HG02943 (cell line): ENCODE results near the gene PCK1.
"Not testable (repeated sequence)": the region's sequence is repeated elsewhere in the genome, so short reads cannot be mapped to it uniquely, and the experiment has no call there.

ENCODE experiments used
- ATAC-seq: cut with Tn5 transposase; IDR thresholded peaks from one replicate; pipeline ENCODE4 v1.9.1; 2021; ENCODE audit warnings: mild to moderate bottlenecking, low read depth, moderate library complexity; ENCODE audit not compliant: unreplicated experiment

Gene PCK1

DNA sequence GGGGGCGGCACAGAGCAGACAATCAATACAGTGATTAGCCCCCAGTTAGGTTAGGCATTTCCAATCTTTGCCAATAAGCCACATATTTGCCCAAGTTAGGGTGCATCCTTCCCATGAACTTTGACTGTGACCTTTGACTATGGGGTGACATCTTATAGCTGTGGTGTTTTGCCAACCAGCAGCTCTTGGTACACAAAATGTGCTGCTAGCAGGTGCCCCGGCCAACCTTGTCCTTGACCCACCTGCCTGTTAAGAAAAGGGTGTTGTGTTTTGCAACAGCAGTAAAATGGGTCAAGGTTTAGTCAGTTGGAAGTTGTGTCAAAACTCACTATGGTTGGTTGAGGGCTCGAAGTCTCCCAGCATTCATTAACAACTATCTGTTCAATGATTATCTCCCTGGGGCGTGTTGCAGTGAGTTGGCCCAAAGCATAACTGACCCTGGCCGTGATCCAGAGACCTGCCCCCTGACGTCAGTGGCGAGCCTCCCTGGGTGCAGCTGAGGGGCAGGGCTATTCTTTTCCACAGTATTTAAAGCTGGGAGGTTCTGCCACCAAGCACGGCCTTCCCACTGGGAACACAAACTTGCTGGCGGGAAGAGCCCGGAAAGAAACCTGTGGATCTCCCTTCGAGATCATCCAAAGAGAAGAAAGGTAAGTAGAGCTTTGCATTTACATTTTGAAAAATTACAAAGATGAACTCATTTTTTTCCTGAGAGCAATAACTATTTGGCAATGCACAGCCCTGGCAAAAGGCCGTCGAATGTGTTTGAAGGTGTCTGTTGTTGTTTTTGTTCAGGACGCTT, at the start of gene PCK1:
TSS of gene PCK1 (plus strand) at position 557 of the 802 bp plus-strand sequence. CDS start 302 bp downstream, outside the sequence.
- ATAC-seq: no peak

GRCh38 chr20:57511709-57512108, 49.2 kb upstream of the PCK1 start:
- not testable (repeated sequence) for ATAC-seq

- ATAC-seq: no peak
These were observed 48.5 kb upstream of the PCK1 start for GRCh38 chr20:57512432-57512831.

GRCh38 chr20:57513199-57513598, 47.7 kb upstream of the PCK1 start:
- no peak for ATAC-seq

- ATAC-seq: no peak
These were observed 46.6 kb upstream of the PCK1 start for GRCh38 chr20:57514273-57514751.

DNA sequence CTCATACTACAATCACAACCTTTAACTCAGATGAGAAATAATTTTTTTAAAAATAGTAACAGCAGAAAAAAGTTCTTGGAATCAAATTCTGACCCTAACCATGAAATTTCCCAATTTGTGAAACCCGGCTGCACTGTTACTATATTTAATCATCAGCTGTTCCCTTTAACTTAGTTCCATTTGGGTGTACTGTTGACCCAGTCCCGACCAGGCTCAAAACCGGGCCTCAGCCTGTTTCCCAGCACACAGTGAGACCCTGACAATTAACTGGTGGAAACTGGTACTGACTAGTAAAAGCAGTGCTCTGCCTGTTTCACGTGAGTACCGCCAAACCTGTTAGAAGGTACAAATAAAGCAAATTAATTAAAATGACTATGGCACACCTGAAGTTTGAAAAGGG, 43.0 kb upstream of the PCK1 start:
- no peak for ATAC-seq

DNA sequence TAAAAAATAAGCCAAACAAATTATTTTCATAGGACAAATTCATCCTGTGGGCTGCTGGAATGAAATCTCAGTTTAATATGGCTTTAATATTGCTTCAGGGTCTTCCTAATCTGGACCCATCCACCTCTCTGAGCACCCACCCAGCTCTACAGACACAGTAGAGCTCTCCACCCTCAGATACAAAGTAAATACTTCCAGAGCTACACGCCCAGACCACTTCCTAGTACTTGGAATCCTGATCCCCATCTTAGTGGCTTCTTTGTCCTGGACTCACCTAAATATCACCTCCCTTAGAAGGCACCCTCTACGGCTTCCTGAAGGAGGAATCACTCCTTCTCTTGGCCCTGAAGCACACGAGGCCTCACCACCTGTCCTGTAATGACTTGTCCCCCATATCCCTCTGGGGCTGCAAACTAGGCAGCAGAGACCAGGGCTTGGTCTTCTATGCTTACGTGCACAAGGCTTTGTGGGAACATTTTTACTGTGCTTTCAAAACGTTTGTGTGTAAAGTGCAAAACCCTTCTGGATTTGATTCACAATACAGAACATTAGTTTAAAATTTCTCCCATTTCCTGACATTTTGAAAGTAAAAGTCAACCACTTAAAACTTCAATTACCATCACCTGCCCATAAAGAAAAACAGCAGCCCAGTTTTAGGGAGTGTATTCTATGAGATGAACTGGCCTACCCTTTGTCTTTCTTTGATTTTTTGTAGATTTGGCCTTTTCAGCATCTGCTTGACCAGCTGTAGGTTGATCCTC, 38.4 kb upstream of the PCK1 start:
- no peak for ATAC-seq

DNA sequence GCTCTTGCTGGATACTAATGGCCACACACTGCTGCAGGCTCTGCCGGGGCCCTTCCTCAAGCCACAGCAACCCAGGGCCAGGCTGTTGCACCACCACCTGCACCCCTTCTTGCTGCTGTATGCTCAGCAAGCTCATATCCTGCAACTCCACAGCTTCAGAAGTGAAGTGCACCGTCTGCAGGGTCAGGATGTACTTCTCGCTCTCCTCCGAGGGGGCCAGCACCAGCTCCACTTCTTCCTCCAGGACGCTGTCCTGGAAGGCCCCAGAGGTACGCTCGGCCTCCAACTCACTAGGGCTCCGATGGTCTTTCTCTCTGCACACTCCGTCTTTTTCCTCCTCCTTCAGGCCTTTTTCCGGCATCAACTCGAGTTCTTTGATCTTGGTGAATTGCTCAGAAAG, 37.1 kb upstream of the PCK1 start:
- no peak for ATAC-seq

DNA sequence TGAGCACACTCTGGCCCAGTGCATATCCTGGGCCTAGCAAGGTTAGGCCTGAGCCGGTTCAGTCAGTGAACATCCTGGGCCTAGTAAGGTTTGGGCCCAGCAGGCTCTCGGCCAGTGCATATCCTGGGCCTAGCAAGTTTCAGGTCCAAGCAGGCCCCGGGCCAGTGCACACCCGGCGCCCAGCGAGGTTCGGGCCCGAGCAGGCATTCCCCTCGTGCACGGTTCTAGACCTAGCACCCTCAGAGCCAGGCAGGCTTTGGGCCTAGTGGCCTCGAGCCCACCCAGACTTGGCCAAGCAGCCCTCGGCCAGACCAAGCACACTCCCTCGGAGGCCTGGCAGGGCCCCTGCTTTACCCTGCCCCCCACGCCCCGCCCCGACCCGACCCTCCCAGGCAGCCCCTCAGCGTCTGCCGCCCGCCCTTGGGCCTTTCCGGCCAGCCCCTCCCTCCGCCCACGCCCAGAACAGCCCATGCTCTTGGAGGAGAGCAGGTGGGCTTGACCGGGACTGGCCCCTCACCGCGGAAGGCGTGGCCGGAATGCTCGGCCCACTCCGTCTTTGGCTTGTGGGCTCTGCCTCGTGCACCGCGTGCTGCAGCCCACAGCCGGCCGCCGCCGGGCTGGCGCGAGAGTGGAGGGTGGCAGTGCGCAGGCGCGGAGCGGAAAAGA, 36.3 kb upstream of the PCK1 start, which contains the start of gene CTCFL:
TSS of gene CTCFL (minus strand) at position 630 of the 666 bp plus-strand sequence. CDS start 935 bp downstream, outside the sequence.
- ATAC-seq: no peak

- no peak for ATAC-seq
These were observed 35.4 kb upstream of the PCK1 start for GRCh38 chr20:57525328-57526086.

- ATAC-seq: no peak
These were observed 34.6 kb upstream of the PCK1 start for GRCh38 chr20:57526087-57526884.

DNA sequence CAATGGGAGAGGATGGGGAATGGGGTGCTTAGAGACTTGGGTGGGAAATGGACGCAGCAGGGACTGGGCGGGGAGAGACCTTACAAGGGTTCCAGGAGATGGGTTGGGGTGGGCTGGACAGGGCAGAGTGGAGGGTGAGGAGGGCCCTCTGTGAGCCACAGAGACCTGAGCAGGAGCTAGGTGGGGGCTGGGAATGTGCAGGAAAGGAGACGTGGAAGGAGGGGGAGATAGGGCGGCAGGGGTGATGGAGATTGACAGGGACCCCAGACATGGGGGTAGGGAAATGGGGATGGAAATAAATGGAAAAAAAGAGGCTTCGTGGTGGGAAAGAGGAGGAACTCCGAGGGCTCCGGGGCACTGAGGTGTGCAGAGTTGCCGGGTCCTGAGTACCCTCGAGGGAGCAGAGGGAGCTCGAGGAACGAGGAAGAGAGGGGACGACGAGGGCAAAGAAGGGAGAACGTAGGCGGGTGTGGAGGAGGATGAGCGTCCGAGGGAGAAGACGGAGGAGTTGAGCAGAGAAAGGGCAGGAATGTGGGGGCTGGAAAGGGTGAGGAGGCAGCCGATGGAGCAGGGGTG, 33.9 kb upstream of the PCK1 start:
- no peak for ATAC-seq

GRCh38 chr20:57527728-57528127, 33.2 kb upstream of the PCK1 start:
- ATAC-seq: no peak

GRCh38 chr20:57528148-57528547, 32.8 kb upstream of the PCK1 start:
- no peak for ATAC-seq

GRCh38 chr20:57529160-57529585, 31.7 kb upstream of the PCK1 start:
- no peak for ATAC-seq

DNA sequence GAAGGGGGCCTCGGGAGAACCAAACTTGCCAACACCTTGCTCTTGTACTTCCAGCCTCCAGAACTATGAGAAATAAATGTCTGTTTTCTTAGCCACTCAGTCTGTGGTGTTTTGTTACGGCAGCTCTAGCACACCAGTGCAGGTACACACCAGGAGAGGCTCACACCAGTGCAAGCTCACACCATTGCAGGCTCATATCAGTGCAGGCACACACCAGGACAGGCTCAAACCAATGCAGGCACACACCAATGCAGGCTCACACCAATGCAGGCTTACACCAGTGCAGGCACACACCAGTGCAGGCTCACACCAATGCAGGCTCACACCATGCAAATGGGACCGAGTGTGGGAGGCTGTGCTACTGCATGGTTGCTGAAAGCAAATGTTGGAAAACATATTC, 31.1 kb upstream of the PCK1 start:
- ATAC-seq: no peak

GRCh38 chr20:57530327-57530981, 30.5 kb upstream of the PCK1 start:
- no peak for ATAC-seq

- ATAC-seq: no peak
These were observed 28.8 kb upstream of the PCK1 start for GRCh38 chr20:57532104-57532503.

DNA sequence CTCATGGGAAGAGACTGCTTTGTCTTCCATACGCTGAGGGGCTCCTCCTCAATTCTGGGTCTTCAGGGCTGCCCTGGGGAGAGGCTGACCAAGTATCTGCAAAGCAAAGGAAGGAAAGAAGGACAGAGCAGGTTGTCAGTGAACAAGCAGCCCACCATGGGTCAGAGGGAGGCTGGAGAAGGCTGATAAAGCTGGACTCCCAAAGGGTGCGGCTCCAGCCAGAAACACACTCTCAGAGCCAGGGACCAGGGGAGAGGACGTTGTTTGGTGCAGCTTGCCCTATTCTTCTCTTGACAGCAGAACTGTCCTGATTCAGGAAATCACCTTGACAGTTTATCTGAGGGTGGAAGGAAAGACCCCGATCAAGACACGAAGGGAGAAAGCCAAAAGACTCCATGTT, 25.6 kb upstream of the PCK1 start:
- ATAC-seq: no peak
